ENCODE measurements around the gene ELMO1.

DNA sequence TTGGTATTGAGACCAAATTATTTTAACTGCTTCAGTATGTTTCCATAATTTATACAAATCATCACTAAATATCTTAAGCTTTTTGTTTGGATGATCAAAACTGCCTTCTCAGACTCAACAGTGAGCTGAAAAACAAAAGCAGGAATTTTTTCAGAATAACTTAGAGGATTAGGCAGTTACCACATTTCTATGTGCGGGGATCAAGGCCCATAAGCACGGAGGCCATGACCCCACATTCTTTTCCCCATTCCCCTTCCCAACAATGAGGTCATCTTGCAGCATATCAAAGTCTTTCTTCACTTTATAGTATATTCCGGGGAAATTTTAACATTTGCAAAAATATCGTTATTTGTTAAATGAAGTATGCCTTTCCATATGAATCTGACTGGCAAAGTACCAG lies 125.8 kb downstream of the ELMO1 start:
- TF ChIP-seq EZH2 (IDR thresholded peaks at IDR 0.05; ENCODE audit: borderline replicate concordance, low read depth, low read length, severe bottlenecking) (no peak), CTCF (IDR thresholded peaks at IDR 0.05; ENCODE audit: borderline replicate concordance, extremely low read depth, low read length, poor library complexity, severe bottlenecking) (no peak)

Measured in DND-41 (cell line).